Inferior parietal cortex (tissue), 1 donor: ENCODE measurements around the gene ARPC5.

Experiments
- DNase-seq: peaks from one replicate; pipeline ENCODE4 v3.0.0-alpha.2; 2016; ENCODE audit errors: extremely low spot score

The ARPC5 gene

GRCh38 chr1:183611021-183611420, 24.6 kb downstream of the ARPC5 start:
- no peak for DNase-seq

DNA sequence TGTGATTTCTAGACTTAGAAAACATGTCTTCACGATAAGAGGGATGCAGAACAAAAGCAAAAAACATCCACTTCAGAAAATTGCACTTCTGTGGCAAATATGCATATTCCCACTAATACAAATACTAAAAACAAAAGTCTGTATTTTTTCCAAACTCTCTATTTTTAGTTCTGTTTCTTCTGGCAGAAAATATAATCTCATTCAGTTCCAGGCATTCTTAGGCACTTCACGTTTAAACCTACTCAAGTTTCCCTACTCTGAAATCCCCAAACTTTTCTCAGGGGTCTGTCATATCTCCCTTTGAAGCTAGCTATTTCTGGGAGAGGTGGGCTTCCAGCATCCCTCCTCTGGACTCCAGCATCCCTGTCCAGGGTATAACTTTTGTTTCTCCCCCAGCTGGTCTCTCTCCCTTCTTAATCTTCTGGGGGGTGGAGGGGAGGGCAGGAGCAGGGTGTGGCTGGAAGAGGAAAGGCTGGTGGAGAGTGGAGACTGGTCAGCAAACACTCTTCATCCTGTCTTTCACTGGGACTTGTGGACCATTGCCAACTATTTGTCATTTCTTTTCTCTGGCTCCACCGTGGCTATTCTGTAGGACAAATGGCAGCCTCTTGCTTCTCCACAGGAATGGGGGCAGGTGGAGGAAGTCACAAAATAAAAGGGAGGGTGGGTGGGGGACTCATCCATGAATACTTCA, 25.7 kb downstream of the ARPC5 start:
- DNase-seq, result no peak

DNA sequence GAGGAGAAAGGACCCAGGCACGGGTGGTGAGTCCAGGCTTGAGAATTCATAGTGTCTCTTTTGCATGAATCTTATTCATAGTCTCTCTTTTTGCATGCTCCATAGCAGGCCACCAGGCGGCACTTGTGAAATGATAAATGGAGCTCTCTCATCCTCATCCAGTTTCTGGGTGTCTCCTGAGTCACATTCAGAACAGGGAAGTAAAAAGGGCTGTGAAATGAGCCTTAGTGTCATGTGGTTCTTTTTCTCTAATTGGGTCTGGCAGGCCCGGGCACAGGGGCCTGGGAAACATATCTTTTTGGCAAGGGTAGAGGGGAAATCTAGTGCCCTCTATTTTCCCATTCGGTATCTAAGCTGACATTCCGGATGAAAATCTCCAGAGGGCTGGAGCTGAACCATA, 26.3 kb downstream of the ARPC5 start:
- peak; percentile 84 for DNase-seq

DNA sequence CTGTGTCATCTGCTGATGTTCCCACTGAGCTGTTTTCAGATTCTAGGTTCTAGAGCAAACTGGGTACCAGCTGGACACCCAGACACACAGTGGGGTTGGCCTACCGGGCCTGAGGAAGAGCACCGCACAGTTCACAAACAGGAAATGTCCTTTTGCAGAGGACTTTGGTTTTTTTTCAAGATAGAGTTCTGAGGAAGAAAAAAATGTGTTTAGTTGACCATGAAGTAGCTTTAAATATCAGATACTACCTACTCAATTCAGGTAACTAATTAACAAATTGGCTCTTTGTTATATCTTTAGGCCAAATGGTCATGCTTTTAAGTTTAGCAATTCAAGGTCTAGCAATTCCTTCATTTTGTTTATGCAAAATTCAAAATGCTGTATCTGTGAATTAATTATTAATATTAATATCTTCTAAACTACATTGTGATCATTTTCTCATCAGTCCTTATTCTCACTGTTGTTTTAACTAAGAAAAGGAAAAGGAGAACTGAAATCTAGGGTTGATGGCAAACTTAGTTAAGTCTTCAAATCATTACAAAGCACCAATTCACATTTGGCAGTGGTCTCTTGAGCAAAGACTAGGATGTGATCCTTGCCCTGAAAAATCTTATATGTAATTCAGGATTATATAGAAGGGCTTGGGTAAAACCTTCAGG, 28.1 kb downstream of the ARPC5 start:
- DNase-seq, result no peak

GRCh38 chr1:183605904-183606303, 29.7 kb downstream of the ARPC5 start:
- DNase-seq, result no peak

GRCh38 chr1:183604815-183605214, 30.8 kb downstream of the ARPC5 start:
- DNase-seq, result no peak

DNA sequence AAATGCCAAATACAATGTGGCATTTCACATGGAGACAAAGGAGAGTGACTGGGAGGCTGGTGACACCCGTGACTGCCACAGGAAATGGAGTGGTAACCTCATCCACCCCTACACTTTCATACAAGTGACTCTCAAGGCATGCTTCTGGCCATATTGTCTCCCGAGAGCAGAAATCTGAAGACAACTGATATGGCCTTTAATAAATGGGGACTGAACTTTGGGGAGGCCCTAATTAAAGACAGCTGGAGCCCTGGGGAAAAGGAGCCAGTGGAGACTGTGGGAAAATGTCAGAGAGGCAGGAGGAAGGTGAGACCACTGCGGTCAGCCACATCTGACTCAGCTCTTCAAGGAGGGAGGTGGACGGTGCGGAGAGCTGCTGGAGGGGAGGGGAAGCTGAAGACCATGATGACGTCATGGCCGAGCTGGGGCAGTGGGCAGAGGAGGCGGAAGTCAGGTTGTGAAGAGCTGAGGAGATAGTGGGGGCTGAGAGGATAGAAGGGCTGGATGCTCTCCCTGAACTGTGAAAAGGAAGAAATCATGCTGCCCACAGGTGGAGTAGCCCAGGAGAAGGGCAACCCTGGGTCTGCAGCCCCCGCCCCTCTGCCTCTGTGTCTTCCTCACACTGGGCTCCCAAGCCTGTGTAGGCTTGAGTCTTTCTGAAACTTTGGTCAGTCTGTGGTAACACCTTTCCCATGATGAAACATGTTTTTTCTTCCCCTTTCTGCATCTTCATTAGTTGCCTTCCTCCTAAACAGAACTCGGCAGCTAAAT, 31.4 kb downstream of the ARPC5 start:
- no peak for DNase-seq

DNA sequence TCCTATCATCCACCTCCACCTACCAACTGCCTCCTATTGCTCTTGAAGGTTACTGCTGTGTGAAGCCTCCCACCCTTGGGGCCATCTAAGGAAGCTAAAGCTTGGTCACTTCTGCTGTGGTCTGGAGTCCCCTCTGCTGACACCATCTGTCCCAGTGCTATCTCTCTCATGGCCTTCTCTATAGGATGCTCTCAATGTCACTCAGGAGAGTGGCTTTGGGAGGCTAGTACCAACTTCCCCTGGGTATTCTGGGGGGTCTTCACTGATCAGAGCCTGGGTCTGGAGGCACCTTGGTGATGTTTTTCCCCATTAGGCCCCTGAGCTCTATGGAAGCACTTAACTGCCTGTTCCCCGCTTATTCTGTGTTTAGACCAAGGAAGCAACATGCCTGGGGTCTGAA, 33.1 kb downstream of the ARPC5 start:
- DNase-seq, result no peak

- no peak for DNase-seq
Observed at GRCh38 chr1:183600634-183601033, 34.9 kb downstream of the ARPC5 start.

DNA sequence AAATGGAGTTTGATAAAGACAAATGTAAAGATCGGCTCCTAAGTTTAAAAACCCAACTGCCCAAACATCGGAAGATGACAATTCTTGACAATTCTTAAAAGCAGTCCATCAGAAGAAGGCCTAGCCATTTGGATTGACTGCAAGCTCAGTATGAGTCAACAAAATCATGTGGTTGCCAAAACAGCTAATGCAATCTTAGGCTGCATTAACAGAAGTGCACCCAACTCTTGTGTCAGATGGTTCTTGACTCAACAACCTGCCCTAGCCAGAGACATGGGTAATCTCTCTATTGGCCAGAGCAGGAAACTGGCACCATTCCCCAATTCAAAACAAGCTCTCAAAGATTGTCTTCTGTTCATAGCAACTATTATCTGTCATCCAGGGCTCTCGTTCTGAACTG, 35.4 kb downstream of the ARPC5 start:
- no peak for DNase-seq

GRCh38 chr1:183598386-183598785, 37.2 kb downstream of the ARPC5 start:
- DNase-seq, result no peak

DNA sequence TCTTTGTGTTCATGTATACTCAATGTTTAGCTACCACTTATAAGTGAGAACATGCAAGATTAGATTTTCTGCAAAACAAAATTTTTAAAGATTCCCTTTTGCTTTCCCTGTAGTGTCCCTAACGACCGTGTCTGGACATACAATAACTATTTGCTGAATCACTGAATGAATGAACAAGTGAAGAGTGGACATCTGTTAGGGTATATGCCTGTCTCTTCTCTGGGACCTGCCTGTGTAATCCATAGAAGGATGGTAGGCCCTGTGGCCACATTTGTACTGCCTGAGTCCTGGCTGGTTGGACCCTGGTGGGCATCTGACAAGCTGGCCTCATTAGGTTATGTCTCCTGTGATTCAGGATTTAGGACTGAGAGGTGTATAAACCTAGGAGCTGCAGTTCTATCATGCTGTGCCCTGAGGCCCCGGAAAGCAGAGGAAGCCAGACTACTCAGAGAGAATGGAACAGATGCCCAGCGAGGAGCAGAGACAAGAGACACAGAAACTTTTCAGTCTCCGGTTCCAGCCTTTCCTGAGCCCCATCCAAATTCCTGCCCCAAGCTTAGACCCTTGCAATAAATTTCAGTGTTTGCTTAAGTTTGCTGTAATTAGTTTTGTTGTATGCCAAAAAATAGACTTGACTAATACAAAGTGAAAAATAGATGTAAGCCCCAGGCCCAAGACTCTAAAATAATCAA, 37.8 kb downstream of the ARPC5 start:
- no peak for DNase-seq

- no peak for DNase-seq
Observed at GRCh38 chr1:183596500-183596899, 39.1 kb downstream of the ARPC5 start.

GRCh38 chr1:183595537-183595936, 40.0 kb downstream of the ARPC5 start:
- DNase-seq, result no peak

GRCh38 chr1:183593356-183593755, 42.2 kb downstream of the ARPC5 start:
- no peak for DNase-seq

DNA sequence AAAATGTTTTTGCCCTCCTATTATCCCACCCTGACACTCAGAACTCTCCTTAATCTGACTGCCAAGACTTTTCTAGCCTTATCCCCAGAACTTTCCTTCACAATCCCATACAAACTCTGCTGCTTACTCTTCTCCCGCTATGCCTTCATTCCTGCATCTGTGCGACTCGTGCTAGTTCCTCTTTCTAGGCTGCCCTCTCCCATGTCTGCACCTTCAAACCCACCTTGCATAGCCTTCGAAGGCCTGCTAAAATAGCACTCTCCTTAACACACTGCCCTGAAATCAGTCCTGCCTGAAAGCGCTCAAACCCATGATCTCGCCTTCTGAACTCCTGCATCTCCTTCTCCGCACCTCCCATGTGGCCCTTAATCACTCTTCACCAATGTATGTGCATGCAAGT, 42.9 kb downstream of the ARPC5 start:
- no peak for DNase-seq

DNA sequence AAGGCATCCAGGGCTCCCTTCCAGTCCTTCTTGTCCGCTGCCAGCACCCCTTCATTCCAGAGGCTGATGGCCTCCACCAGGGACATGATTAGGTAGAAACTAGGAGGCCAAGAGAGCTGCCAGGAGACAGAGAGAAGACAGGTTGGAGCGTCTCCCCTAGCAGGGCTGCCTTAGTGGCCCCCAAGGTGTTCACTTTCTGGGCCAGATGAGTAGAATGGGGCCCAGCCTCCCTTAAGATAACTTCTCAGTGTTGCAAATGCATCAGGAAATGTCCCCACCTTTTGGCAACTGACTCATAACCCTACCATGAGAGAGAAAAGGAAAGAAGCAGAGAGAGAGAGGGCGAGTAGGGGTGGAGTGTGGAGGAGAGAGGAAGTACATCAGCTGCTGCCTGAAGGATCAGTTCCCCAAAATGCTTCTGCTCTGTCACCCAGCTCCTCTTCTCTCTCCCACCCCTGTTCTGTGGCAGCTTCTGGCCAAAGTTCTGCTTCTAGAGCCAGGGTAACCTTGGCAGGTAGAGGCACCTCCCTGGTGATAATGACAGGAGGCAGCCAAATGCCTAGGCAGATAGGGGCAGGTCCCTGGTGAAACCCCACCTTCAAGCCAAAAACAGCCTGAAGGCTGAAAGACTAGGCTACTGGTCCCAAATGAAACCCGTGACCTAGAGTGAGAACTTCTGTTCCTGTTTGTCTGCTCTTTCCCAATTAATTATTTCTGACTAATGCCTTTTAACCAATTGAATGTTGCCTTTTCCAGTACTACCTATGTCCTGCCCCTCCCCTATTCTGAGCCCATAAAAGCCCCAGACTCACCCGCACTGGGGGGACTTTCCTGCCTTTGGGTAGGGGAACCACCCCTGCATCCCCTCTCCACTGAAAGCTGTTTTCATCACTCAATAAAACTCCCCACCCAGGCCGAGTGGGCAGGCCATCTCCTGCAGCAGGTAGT, 45.1 kb downstream of the ARPC5 start, which contains the start of gene NCF2:
TSS of gene NCF2 (minus strand) at position 216 of the 948 bp plus-strand sequence. CDS start at position 86, 130 bp downstream.
- no peak for DNase-seq

- DNase-seq, result no peak
Observed at GRCh38 chr1:183589874-183590243, 45.7 kb downstream of the ARPC5 start.

- no peak for DNase-seq
Observed at GRCh38 chr1:183589384-183589783, 46.2 kb downstream of the ARPC5 start.

- DNase-seq, result no peak
Observed at GRCh38 chr1:183588827-183589226, 46.8 kb downstream of the ARPC5 start.

DNA sequence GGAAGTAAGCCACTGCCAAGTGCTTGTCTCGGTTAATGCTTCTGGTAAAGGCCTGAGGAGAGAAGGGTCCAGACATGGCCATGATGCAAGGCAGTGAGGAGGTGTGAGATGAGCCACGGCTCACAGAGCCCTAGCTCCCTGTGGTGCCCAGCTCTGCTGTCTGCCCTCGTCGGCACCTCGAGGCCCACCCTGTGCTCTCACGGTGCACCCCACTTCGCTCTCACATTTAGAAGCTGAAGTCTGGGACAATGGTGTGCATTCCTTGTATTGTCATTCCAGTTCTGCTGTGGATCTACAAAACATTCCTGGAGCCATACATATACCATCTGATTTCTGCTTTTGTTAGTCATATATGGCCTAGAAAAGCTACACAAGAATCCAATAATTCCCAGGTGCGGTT, 48.7 kb downstream of the ARPC5 start:
- DNase-seq, result no peak
